GM23338 (cell line): Measurements from ENCODE around the gene KRT74. TPM values are rescaled to one million over a fixed set of nuclear protein-coding genes. Genes with fewer than 3 reads are reported as not detected.

Source experiments
- ATAC-seq: fragments of 200-7000 bp; cut with Tn5 transposase; 3 replicates; pipeline ENCODE4 v1.9.1; 2020
- DNase-seq: peaks from one replicate; pipeline ENCODE4 v3.0.0-alpha.2; 2015; ENCODE audit warnings: low spot score
- H2AFZ ChIP-seq: fragments of 200-600 bp; sonication (generic); 2 replicates; pipeline ENCODE4 v1.8.0; 2016; ENCODE audit warnings: antibody characterized with exemption, mild to moderate bottlenecking, moderate library complexity
- H3F3A ChIP-seq: fragments of 200-600 bp; sonication (generic); replicated peaks from 2 replicates; pipeline ENCODE4 v1.8.0; 2017; ENCODE audit warnings: antibody characterized with exemption, mixed run types, low read depth
- H3K27ac ChIP-seq: fragments of 200-600 bp; sonication (generic); 2 replicates; pipeline ENCODE4 v1.6.1; 2016; ENCODE audit warnings: low read depth
- H3K27me3 ChIP-seq: fragments of 200-600 bp; sonication (generic); 2 replicates; pipeline ENCODE4 v1.8.0; 2016; ENCODE audit warnings: mild to moderate bottlenecking, mixed run types, moderate library complexity; ENCODE audit not compliant: insufficient read depth
- H3K36me3 ChIP-seq: fragments of 200-600 bp; sonication (generic); 2 replicates; pipeline ENCODE4 v1.8.0; 2016; ENCODE audit warnings: mild to moderate bottlenecking; ENCODE audit not compliant: insufficient read depth
- H3K4me1 ChIP-seq: fragments of 200-600 bp; sonication (generic); 2 replicates; pipeline ENCODE4 v1.8.0; 2016; ENCODE audit warnings: mild to moderate bottlenecking, moderate library complexity; ENCODE audit not compliant: insufficient read depth
- H3K4me2 ChIP-seq: fragments of 200-600 bp; sonication (generic); 2 replicates; pipeline ENCODE4 v1.7.1; 2017; ENCODE audit warnings: mixed run types
- H3K4me3 ChIP-seq: fragments of 200-600 bp; sonication (generic); 2 replicates; pipeline ENCODE4 v1.6.1; 2016; ENCODE audit warnings: mixed run types
- H3K79me2 ChIP-seq: fragments of 200-600 bp; sonication (generic); replicated peaks from 2 replicates; pipeline ENCODE4 v1.8.0; 2017; ENCODE audit warnings: mild to moderate bottlenecking; ENCODE audit not compliant: insufficient read depth
- H3K9me2 ChIP-seq: fragments of 200-600 bp; sonication (generic); 2 replicates; pipeline ENCODE4 v1.8.0; 2017; ENCODE audit not compliant: insufficient read depth
- H4K20me1 ChIP-seq: fragments of 200-600 bp; sonication (generic); replicated peaks from 2 replicates; pipeline ENCODE4 v1.8.0; 2017; ENCODE audit warnings: mild to moderate bottlenecking; ENCODE audit not compliant: insufficient read depth
- H3K27ac Mint-ChIP-seq: 2 replicates; pipeline ENCODE4 v1.8.0; 2020; ENCODE audit warnings: inconsistent platforms, mild to moderate bottlenecking, moderate library complexity, mixed read lengths
- H3K27me3 Mint-ChIP-seq: 3 replicates; pipeline ENCODE4 v1.8.0; 2022; ENCODE audit warnings: low read depth, mild to moderate bottlenecking, moderate library complexity, mixed read lengths, inconsistent platforms; ENCODE audit not compliant: insufficient read depth, poor library complexity
- H3K36me3 Mint-ChIP-seq: 3 replicates; pipeline ENCODE4 v1.8.0; 2021; ENCODE audit warnings: low read depth, mild to moderate bottlenecking, inconsistent platforms, moderate library complexity, mixed read lengths
- H3K4me1 Mint-ChIP-seq: 3 replicates; pipeline ENCODE4 v1.8.0; 2020; ENCODE audit warnings: mild to moderate bottlenecking, inconsistent platforms, mixed read lengths
- H3K4me3 Mint-ChIP-seq: 3 replicates; pipeline ENCODE4 v1.8.0; 2021; ENCODE audit warnings: moderate library complexity, mild to moderate bottlenecking, inconsistent platforms, mixed read lengths
- H3K9me3 Mint-ChIP-seq: 3 replicates; pipeline ENCODE4 v1.8.0; 2020; ENCODE audit warnings: moderate library complexity, mild to moderate bottlenecking, inconsistent platforms, mixed read lengths
- CREB1 ChIP-seq: fragments of 250-450 bp; sonication (Bioruptor Pico); IDR thresholded peaks from 2 replicates; pipeline ENCODE4 v1.5.0; 2020; ENCODE audit warnings: low read depth, mild to moderate bottlenecking, moderate library complexity
- CTCF ChIP-seq, 2 experiments: fragments of 200-600 bp in 1 of 2; sonication (generic) in 1 of 2; conservative IDR thresholded peaks; 2 replicates each; pipeline versions ENCODE4 v1.5.1 to v1.6.1; 2016 to 2017; ENCODE audit warnings: antibody characterized with exemption in 2 of 2, low read depth in 2 of 2, mild to moderate bottlenecking in 2 of 2, moderate library complexity in 1 of 2
- EZH2 ChIP-seq: fragments of 200-600 bp; sonication (generic); IDR thresholded peaks from one replicate; pipeline ENCODE4 v1.8.0; 2017; ENCODE audit warnings: antibody characterized with exemption, mild to moderate bottlenecking, low read depth; ENCODE audit not compliant: unreplicated experiment
- EZH2phosphoT487 ChIP-seq: fragments of 200-600 bp; sonication (generic); IDR thresholded peaks from one replicate; pipeline ENCODE4 v1.8.1; 2018; ENCODE audit warnings: antibody characterized with exemption; ENCODE audit not compliant: unreplicated experiment
- JUNB ChIP-seq: IDR thresholded peaks from one replicate; pipeline ENCODE4 v1.6.1; 2016; ENCODE audit warnings: antibody characterized with exemption; ENCODE audit not compliant: unreplicated experiment
- NANOG ChIP-seq: IDR thresholded peaks from 2 replicates; pipeline ENCODE4 v1.6.1; 2016; ENCODE audit warnings: antibody characterized with exemption, borderline replicate concordance
- POLR2AphosphoS5 ChIP-seq: IDR thresholded peaks from 2 replicates; pipeline ENCODE4 v1.6.1; 2016; ENCODE audit warnings: antibody characterized with exemption, low read depth
- STAT1 ChIP-seq: IDR thresholded peaks from one replicate; pipeline ENCODE4 v1.6.1; 2016; ENCODE audit warnings: antibody characterized with exemption; ENCODE audit not compliant: unreplicated experiment
- ZNF114 ChIP-seq: fragments of 250-450 bp; sonication (Bioruptor Pico); IDR thresholded peaks from 2 replicates; pipeline ENCODE4 v1.5.0; 2020; ENCODE audit warnings: mild to moderate bottlenecking, moderate library complexity
- ZNF331 ChIP-seq: fragments of 250-450 bp; sonication (Bioruptor Pico); IDR thresholded peaks from 2 replicates; pipeline ENCODE4 v1.5.0; 2020; ENCODE audit warnings: low read depth, mild to moderate bottlenecking, moderate library complexity
- polyA plus RNA-seq: library from polyadenylated mRNA; unstranded; fragments of >200 nt; fragmentation: Nextera tagmentation; extraction: Ambion mirVana; gene quantifications from 2 replicates; pipeline ENCODE4 v1.2.1, GENCODE V29; 2016
- total RNA-seq: library from RNA; depleted of rRNA; stranded (reverse); fragments of >200 nt; shearing (Covaris generic); gene quantifications from 2 replicates; pipeline ENCODE4 v1.2.3, GENCODE V29; 2014
- TF ChIP-seq, protein P1 (sequence below): IDR thresholded peaks from 2 replicates; pipeline ENCODE4 v1.6.1; 2016; ENCODE audit warnings: antibody characterized with exemption
- TF ChIP-seq, protein P2 (sequence below): fragments of 250-450 bp; sonication (Bioruptor Pico); IDR thresholded peaks from 2 replicates; pipeline ENCODE4 v1.5.0; 2020; ENCODE audit warnings: mild to moderate bottlenecking, moderate library complexity
- TF ChIP-seq, protein P3 (sequence below): IDR thresholded peaks from one replicate; pipeline ENCODE4 v1.6.1; 2018; ENCODE audit warnings: antibody characterized with exemption; ENCODE audit not compliant: unreplicated experiment

Gene KRT74
- total and polyA plus RNA-seq, 2 experiments from 2014 or later: not detected

- TF ChIP-seq, protein P1, sequence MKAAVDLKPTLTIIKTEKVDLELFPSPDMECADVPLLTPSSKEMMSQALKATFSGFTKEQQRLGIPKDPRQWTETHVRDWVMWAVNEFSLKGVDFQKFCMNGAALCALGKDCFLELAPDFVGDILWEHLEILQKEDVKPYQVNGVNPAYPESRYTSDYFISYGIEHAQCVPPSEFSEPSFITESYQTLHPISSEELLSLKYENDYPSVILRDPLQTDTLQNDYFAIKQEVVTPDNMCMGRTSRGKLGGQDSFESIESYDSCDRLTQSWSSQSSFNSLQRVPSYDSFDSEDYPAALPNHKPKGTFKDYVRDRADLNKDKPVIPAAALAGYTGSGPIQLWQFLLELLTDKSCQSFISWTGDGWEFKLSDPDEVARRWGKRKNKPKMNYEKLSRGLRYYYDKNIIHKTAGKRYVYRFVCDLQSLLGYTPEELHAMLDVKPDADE: no peak
- TF ChIP-seq, protein P2, sequence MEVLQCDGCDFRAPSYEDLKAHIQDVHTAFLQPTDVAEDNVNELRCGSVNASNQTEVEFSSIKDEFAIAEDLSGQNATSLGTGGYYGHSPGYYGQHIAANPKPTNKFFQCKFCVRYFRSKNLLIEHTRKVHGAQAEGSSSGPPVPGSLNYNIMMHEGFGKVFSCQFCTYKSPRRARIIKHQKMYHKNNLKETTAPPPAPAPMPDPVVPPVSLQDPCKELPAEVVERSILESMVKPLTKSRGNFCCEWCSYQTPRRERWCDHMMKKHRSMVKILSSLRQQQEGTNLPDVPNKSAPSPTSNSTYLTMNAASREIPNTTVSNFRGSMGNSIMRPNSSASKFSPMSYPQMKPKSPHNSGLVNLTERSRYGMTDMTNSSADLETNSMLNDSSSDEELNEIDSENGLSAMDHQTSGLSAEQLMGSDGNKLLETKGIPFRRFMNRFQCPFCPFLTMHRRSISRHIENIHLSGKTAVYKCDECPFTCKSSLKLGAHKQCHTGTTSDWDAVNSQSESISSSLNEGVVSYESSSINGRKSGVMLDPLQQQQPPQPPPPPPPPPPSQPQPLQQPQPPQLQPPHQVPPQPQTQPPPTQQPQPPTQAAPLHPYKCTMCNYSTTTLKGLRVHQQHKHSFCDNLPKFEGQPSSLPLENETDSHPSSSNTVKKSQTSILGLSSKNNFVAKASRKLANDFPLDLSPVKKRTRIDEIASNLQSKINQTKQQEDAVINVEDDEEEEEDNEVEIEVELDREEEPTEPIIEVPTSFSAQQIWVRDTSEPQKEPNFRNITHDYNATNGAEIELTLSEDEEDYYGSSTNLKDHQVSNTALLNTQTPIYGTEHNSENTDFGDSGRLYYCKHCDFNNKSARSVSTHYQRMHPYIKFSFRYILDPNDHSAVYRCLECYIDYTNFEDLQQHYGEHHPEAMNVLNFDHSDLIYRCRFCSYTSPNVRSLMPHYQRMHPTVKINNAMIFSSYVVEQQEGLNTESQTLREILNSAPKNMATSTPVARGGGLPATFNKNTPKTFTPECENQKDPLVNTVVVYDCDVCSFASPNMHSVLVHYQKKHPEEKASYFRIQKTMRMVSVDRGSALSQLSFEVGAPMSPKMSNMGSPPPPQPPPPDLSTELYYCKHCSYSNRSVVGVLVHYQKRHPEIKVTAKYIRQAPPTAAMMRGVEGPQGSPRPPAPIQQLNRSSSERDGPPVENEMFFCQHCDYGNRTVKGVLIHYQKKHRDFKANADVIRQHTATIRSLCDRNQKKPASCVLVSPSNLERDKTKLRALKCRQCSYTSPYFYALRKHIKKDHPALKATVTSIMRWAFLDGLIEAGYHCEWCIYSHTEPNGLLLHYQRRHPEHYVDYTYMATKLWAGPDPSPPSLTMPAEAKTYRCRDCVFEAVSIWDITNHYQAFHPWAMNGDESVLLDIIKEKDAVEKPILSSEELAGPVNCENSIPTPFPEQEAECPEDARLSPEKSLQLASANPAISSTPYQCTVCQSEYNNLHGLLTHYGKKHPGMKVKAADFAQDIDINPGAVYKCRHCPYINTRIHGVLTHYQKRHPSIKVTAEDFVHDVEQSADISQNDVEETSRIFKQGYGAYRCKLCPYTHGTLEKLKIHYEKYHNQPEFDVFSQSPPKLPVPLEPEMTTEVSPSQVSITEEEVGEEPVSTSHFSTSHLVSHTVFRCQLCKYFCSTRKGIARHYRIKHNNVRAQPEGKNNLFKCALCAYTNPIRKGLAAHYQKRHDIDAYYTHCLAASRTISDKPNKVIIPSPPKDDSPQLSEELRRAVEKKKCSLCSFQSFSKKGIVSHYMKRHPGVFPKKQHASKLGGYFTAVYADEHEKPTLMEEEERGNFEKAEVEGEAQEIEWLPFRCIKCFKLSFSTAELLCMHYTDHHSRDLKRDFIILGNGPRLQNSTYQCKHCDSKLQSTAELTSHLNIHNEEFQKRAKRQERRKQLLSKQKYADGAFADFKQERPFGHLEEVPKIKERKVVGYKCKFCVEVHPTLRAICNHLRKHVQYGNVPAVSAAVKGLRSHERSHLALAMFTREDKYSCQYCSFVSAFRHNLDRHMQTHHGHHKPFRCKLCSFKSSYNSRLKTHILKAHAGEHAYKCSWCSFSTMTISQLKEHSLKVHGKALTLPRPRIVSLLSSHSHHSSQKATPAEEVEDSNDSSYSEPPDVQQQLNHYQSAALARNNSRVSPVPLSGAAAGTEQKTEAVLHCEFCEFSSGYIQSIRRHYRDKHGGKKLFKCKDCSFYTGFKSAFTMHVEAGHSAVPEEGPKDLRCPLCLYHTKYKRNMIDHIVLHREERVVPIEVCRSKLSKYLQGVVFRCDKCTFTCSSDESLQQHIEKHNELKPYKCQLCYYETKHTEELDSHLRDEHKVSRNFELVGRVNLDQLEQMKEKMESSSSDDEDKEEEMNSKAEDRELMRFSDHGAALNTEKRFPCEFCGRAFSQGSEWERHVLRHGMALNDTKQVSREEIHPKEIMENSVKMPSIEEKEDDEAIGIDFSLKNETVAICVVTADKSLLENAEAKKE: no peak
- TF ChIP-seq CREB1 (CRISPR knock-in tag) (no peak), ZNF114 (no peak), EZH2 (no peak), CTCF (conservative IDR thresholded peaks at IDR 0.05; ENCODE audit: low read depth in 2 of 2) (no peak), JUNB (no peak), POLR2AphosphoS5 (no peak), STAT1 (no peak), NANOG (no peak), EZH2phosphoT487 (no peak), ZNF331 (CRISPR knock-in tag) (no peak)
- TF ChIP-seq, protein P3, sequence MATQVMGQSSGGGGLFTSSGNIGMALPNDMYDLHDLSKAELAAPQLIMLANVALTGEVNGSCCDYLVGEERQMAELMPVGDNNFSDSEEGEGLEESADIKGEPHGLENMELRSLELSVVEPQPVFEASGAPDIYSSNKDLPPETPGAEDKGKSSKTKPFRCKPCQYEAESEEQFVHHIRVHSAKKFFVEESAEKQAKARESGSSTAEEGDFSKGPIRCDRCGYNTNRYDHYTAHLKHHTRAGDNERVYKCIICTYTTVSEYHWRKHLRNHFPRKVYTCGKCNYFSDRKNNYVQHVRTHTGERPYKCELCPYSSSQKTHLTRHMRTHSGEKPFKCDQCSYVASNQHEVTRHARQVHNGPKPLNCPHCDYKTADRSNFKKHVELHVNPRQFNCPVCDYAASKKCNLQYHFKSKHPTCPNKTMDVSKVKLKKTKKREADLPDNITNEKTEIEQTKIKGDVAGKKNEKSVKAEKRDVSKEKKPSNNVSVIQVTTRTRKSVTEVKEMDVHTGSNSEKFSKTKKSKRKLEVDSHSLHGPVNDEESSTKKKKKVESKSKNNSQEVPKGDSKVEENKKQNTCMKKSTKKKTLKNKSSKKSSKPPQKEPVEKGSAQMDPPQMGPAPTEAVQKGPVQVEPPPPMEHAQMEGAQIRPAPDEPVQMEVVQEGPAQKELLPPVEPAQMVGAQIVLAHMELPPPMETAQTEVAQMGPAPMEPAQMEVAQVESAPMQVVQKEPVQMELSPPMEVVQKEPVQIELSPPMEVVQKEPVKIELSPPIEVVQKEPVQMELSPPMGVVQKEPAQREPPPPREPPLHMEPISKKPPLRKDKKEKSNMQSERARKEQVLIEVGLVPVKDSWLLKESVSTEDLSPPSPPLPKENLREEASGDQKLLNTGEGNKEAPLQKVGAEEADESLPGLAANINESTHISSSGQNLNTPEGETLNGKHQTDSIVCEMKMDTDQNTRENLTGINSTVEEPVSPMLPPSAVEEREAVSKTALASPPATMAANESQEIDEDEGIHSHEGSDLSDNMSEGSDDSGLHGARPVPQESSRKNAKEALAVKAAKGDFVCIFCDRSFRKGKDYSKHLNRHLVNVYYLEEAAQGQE: no peak
- H3K4me2 ChIP-seq: no peak overlapping the region
- Mint-ChIP-seq H3K4me1 (peaks cover 15% of the 10 kb centered on the region; the same call in 1 of the 3 replicates), H3K27me3 (peaks cover 12% of the 10 kb centered on the region), H3K4me3 (no peak overlapping the region), H3K36me3 (no peaks in the 10 kb centered on the region), H3K27ac (no peak overlapping the region), H3K9me3 (no peaks in the 10 kb centered on the region)
- H3F3A ChIP-seq: no peaks in the 10 kb centered on the region
- DNase-seq (no peak), ATAC-seq (no peak)
- H3K4me3 ChIP-seq: no peak overlapping the region
- no peaks in the 10 kb centered on the region for H4K20me1 ChIP-seq
- no peaks in the 10 kb centered on the region for H3K36me3 ChIP-seq
- no peaks in the 10 kb centered on the region for H3K27me3 ChIP-seq
- H3K79me2 ChIP-seq: no peaks in the 10 kb centered on the region
- no peaks in the 10 kb centered on the region for H3K9me2 ChIP-seq
- no peak overlapping the region for H2AFZ ChIP-seq
- no peak overlapping the region for H3K27ac ChIP-seq
- no peaks in the 10 kb centered on the region for H3K4me1 ChIP-seq
Measured at GRCh38 chr12:52524898-52525591, 48.6 kb downstream of the KRT74 start.
